Ishikawa (cell line): ENCODE results near the gene HOXB7.

Experiments
- CEBPB ChIP-seq: IDR thresholded peaks from 2 replicates; pipeline ENCODE4 v1.6.1; 2012
- CREB1 ChIP-seq: IDR thresholded peaks from 2 replicates; pipeline ENCODE4 v1.6.1; 2012; ENCODE audit warnings: low read depth
- EGR1 ChIP-seq: IDR thresholded peaks from 2 replicates; pipeline ENCODE4 v1.6.1; 2012
- EP300 ChIP-seq: IDR thresholded peaks from 2 replicates; pipeline ENCODE4 v1.6.1; 2012; ENCODE audit warnings: borderline replicate concordance
- FOXM1 ChIP-seq: IDR thresholded peaks from 2 replicates; pipeline ENCODE4 v1.6.1; 2012; ENCODE audit warnings: low read depth, borderline replicate concordance
- MAX ChIP-seq: IDR thresholded peaks from 2 replicates; pipeline ENCODE4 v1.6.1; 2012
- NFIC ChIP-seq: IDR thresholded peaks from 2 replicates; pipeline ENCODE4 v1.6.1; 2012
- RAD21 ChIP-seq: IDR thresholded peaks from 2 replicates; pipeline ENCODE4 v1.6.1; 2012; ENCODE audit warnings: low read depth
- REST ChIP-seq: IDR thresholded peaks from 2 replicates; pipeline ENCODE4 v1.6.1; 2012; ENCODE audit warnings: low read depth, mild to moderate bottlenecking
- TAF1 ChIP-seq: IDR thresholded peaks from 2 replicates; pipeline ENCODE4 v1.6.1; 2012; ENCODE audit warnings: low read depth, mild to moderate bottlenecking
- TCF12 ChIP-seq: IDR thresholded peaks from 2 replicates; pipeline ENCODE4 v1.6.1; 2012; ENCODE audit warnings: low read depth
- TEAD4 ChIP-seq: IDR thresholded peaks from 2 replicates; pipeline ENCODE4 v1.6.1; 2012
- YY1 ChIP-seq: IDR thresholded peaks from 2 replicates; pipeline ENCODE4 v1.6.1; 2012; ENCODE audit warnings: low read depth
- ZBTB7A ChIP-seq: IDR thresholded peaks from 2 replicates; pipeline ENCODE4 v1.6.1; 2012; ENCODE audit warnings: low read depth
- TF ChIP-seq, protein P1 (sequence below): IDR thresholded peaks from 2 replicates; pipeline ENCODE4 v1.6.1; 2012

HOXB7 gene

GRCh38 chr17:48588074-48588415 lies 22.8 kb downstream of the HOXB7 start:
- TF ChIP-seq EP300: no peak
- TF ChIP-seq, protein P1, sequence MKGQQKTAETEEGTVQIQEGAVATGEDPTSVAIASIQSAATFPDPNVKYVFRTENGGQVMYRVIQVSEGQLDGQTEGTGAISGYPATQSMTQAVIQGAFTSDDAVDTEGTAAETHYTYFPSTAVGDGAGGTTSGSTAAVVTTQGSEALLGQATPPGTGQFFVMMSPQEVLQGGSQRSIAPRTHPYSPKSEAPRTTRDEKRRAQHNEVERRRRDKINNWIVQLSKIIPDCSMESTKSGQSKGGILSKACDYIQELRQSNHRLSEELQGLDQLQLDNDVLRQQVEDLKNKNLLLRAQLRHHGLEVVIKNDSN: no peak
- TF ChIP-seq ZBTB7A: no peak
- TF ChIP-seq MAX: no peak
- no peak for TF ChIP-seq YY1
- TF ChIP-seq TCF12: no peak
- no peak for TF ChIP-seq TEAD4
- no peak for TF ChIP-seq RAD21
- TF ChIP-seq EGR1: no peak
- TF ChIP-seq FOXM1: no peak
- TF ChIP-seq CREB1: no peak
- TF ChIP-seq NFIC: no peak
- TF ChIP-seq CEBPB: no peak
- TF ChIP-seq REST: no peak

DNA sequence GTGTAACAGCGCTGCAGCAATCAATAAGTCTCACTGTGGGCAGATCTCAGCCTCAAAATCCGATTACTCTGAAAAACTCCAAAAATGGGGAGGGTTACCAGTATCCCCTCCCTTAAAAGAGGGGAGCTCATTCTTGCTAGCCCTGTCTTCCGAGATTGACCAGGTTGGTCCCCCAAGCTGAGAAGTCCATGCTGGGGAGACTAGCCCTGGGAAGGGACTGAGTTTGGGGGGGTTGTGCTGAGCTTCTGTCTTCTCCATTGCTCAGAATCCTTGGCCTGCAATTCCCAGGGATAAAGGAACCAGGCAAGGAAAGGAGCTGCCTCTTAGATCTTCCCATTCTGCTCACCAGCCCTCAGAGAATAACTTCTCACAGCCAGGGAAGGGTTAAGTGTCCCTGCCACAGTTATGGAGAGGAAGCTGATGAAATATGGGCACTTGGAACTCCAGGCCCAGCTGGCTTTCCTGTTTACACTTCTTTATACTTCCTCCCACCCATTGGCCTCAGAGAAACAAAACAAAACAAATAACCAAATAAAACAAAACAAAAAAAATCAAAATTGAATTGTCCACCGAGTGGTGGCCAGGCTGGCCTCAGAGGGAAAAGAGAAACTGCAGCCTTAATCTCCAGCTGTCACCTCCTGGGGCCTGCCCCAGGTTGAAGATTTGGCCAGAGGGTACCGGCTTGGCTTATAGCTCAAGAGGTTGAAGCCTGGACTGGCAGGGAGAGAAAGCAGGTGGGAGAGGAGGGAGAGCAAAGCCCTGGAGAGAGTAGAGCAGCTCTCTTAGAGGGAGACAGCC lies 23.3 kb downstream of the HOXB7 start:
- TF ChIP-seq RAD21 (no peak), TCF12 (peak; percentile 66; the same call in 1 of the 2 replicates), FOXM1 (peak; percentile 49; the same call in 1 of the 2 replicates), EP300 (peak; percentile 81)

DNA sequence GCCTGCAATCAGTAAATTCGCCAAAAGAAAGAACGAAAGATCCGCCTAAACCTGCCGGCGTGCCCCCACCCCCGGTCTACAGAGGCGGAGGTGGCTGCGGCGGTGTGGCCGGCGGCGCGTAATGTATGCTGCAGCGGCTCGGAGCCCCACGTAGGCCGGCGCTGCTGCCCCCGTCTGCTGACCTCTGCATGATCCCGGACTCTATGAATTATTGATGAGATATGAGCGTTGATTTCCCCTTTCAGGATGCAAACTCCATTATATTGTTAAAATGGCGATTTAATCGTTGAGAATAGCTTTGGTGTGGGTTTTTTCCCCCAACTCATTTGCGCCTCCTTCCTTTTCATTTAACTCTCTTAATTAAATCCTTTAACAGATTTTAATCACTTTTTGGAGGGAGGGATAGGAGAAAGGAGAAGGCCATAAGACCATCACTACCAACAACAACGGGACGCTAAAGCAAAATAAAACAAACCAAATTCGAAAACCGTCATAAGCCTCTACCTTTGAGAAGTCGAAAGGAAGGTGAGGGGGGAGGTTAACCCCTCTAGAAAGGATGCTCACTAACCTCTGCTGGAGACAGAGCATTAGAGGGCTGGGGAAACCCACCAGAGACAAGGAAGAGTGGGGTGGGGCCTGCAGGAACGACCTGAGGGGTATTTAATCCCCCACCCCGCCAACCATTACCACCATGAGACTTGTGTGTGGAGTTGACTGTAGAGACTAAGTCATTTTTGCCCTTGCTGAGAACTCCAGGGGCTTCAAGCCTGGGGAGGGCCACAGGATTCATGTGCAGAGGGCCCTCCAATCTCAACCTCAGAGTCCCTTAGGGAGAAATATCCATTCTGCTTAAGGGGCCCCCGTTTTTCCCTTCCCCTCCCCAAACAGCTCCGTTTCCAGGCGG lies 24.2 kb downstream of the HOXB7 start:
- TF ChIP-seq ZBTB7A: no peak
- no peak for TF ChIP-seq TCF12
- TF ChIP-seq CEBPB: no peak
- no peak for TF ChIP-seq EP300
- TF ChIP-seq NFIC: no peak
- no peak for TF ChIP-seq EGR1
- TF ChIP-seq, protein P1: no peak
- no peak for TF ChIP-seq REST
- TF ChIP-seq CREB1: no peak
- TF ChIP-seq FOXM1: no peak
- TF ChIP-seq YY1: no peak
- no peak for TF ChIP-seq MAX
- no peak for TF ChIP-seq TAF1
- no peak for TF ChIP-seq RAD21
- no peak for TF ChIP-seq TEAD4

DNA sequence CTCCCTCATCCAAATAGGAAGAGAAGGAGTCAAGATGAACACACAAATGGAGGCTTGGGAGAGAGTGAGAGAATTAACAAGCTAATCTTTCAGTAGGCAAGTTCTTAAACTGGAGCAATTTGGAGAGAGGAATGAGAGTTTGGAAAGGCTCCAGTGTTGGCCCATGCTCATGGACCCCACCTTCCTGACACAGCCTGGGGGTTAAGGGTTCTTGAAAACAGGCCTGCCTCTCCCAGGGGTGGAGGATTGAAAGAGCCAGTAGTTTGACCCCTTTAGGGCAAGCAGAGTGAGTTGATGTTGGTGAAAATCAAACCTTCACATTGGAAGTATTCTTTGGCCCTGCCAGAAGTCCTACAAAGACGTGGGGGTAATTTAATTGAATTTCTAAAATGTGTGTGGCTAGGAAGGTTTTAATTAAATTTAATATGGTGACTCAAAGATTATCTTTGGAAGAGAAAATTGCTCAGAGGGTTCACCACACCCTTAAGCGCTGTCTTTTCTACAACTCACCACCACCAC lies 26.5 kb downstream of the HOXB7 start:
- TF ChIP-seq TEAD4 (no peak), FOXM1 (no peak), YY1 (no peak), TCF12 (no peak), RAD21 (no peak), EGR1 (no peak), EP300 (no peak), CEBPB (no peak), REST (no peak), CREB1 (no peak), NFIC (no peak), ZBTB7A (no peak), TAF1 (no peak), MAX (no peak)
- TF ChIP-seq, protein P1: no peak
